Measurements from ENCODE around the gene SDHA. TPM values are rescaled to one million over a fixed set of nuclear protein-coding genes. Genes with fewer than 3 reads are reported as not detected.
A peak's percentile ranks its signal among the peaks of the same experiment; 100 is the strongest.

SDHA gene
- total RNA-seq, 2 donors from 2014 or later = 62.8 to 75.5 TPM

DNA sequence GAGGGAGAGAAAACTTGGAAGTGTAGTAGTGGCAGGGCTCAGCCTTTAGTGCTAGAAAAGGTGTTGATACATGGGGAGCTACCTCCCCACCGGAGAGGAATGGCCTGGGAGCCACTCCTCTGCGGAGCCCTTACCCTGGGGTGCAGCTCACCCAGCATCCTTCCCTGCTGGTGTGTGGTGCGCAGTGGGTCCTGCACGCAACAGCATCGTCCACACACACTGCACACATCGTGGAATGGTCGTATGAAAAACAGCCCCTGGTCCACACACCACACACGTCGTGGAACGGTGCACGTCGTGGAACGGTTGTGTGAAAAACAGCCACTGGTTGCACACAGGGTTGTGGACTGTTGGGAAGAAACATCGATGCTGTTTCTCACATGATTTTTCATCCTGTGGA lies 87.3 kb downstream of the SDHA start:
- 94 to 97% methylated on average over 9 to 14 of the region's 14 CpGs for WGBS, 2 donors
- peaks cover 0 to 3% of the 10 kb centered on the region in 2 donors for H3K36me3 ChIP-seq (replicated peaks in 1 of 2; ENCODE audit: insufficient read depth in 1 of 2, low read depth in 2 of 2)
- H3K27me3 ChIP-seq = no peaks in the 10 kb centered on the region
- TF ChIP-seq, protein P1, sequence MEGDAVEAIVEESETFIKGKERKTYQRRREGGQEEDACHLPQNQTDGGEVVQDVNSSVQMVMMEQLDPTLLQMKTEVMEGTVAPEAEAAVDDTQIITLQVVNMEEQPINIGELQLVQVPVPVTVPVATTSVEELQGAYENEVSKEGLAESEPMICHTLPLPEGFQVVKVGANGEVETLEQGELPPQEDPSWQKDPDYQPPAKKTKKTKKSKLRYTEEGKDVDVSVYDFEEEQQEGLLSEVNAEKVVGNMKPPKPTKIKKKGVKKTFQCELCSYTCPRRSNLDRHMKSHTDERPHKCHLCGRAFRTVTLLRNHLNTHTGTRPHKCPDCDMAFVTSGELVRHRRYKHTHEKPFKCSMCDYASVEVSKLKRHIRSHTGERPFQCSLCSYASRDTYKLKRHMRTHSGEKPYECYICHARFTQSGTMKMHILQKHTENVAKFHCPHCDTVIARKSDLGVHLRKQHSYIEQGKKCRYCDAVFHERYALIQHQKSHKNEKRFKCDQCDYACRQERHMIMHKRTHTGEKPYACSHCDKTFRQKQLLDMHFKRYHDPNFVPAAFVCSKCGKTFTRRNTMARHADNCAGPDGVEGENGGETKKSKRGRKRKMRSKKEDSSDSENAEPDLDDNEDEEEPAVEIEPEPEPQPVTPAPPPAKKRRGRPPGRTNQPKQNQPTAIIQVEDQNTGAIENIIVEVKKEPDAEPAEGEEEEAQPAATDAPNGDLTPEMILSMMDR (IDR thresholded peaks at IDR 0.05) = no peak
- TF ChIP-seq POLR2A (IDR thresholded peaks at IDR 0.05) = no peak
- no peak for ATAC-seq
- intact Hi-C loops (cut with DNase I) = no loop called here
- H3K27ac ChIP-seq = no peak overlapping the region
- peaks cover 10% of the 10 kb centered on the region for H3K4me1 ChIP-seq
- no peak overlapping the region for H3K4me3 ChIP-seq
- H3K9me3 ChIP-seq = no peaks in the 10 kb centered on the region
- peak in 1 of 4 donors; percentile 5 for DNase-seq

DNA sequence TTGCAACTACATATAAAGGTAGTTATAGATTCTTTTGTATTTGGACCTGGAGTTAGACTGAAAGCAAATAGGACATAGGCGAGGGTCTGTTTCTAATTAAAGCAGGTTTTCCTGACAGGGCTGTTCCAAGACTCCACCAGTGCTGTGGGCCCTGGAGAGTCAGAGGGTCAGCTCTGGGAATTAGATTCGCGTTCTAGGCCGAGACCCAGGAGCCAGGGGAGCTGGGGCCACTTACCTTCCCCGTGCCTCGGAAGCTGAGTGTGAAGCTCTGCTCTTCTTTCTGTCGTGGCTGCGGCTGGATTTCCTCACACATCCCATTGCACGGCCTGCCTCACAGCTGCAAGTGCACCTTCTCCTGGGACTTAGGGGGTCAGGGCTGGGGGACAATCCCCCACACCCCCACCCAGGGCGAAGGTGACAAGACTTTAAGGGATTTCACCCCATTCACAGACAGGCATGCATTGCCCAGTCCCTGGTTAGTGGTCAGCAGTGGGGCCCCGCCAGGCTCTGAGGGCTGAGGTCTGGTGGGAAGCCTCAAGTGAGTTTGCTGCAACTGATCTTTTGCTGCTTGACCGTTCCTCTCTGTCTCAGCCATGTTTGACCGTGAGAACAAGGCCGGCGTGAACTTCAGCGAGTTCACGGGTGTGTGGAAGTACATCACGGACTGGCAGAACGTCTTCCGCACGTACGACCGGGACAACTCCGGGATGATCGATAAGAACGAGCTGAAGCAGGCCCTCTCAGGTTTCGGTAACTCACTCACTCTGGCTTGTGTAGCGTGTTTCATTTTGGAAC lies 88.1 kb downstream of the SDHA start:
- Histone ChIP-seq H3K4me1 (peaks cover 15% of the 10 kb centered on the region), H3K36me3 (replicated peaks in 1 of 2; ENCODE audit: insufficient read depth in 1 of 2, low read depth in 2 of 2) (peaks cover 0 to 3% of the 10 kb centered on the region in 2 donors), H3K4me3 (no peak overlapping the region), H3K27ac (no peak overlapping the region), H3K9me3 (no peaks in the 10 kb centered on the region), H3K27me3 (no peaks in the 10 kb centered on the region)
- intact Hi-C loops (cut with DNase I) = no loop called here
- 94 to 96% methylated on average over 20 to 24 of the region's 28 CpGs for WGBS, 2 donors
- no peak for ATAC-seq
- TF ChIP-seq POLR2A (IDR thresholded peaks at IDR 0.05) = no peak
- TF ChIP-seq, protein P1 (IDR thresholded peaks at IDR 0.05) = no peak
- peak in 1 of 4 donors; percentile 4 for DNase-seq

Other genes with a start within 250 kb of the SDHA start
- 1 to 10 TPM in 1 of 2 donors, under 1 TPM in 1; 0.99 to 1.3 TPM for gene PLEKHG4B, start 126.2 kb upstream of the SDHA start, total RNA-seq
- gene LRRC14B, start 26.8 kb upstream of the SDHA start, total RNA-seq = not detected
- 1 to 10 TPM; 3.9 to 4.0 TPM for gene CCDC127, start 167 bp upstream of the SDHA start, total RNA-seq
- 10 to 100 TPM; 43.1 to 49.4 TPM for gene PDCD6, start 53.3 kb downstream of the SDHA start, total RNA-seq
- gene AHRR, start 103.4 kb downstream of the SDHA start, total RNA-seq = under 1 TPM; 0.26 to 0.33 TPM
- 10 to 100 TPM; 32.2 to 79.1 TPM for gene EXOC3, start 224.9 kb downstream of the SDHA start, total RNA-seq